Tibial artery (tissue), 4 donors: ENCODE measurements around the gene NSMF.

Experiments
- DNase-seq, 2 donors: peaks; one replicate each; pipeline ENCODE4 v3.0.0-alpha.2; 2019
- H3K27ac ChIP-seq, 2 donors: fragments of 200-600 bp; sonication (generic) in 1 of 2; 1 replicate in 1 of 2; 2 replicates in 1 of 2; pipeline ENCODE4 v1.5.1; 2018 to 2019; ENCODE audit warnings: mild to moderate bottlenecking in 1 of 2
- H3K27me3 ChIP-seq, 2 donors: fragments of 200-600 bp; sonication (generic) in 1 of 2; one replicate each; pipeline versions ENCODE4 v1.5.1 to v1.6.0; 2016 to 2019
- H3K36me3 ChIP-seq, 3 donors: fragments of 200-600 bp; sonication (generic) in 2 of 3; one replicate each; pipeline ENCODE4 v1.5.1; 2016 to 2019; ENCODE audit warnings: mild to moderate bottlenecking in 2 of 3
- H3K4me1 ChIP-seq, 4 donors: fragments of 200-600 bp; sonication (generic) in 2 of 4; 1 replicate in 3 of 4; 2 replicates in 1 of 4; pipeline ENCODE4 v1.5.1; 2016 to 2019
- H3K4me3 ChIP-seq, 2 donors: fragments of 200-600 bp; sonication (generic) in 1 of 2; 1 replicate in 1 of 2; 2 replicates in 1 of 2; pipeline ENCODE4 v1.5.1; 2018 to 2019; ENCODE audit warnings: mild to moderate bottlenecking in 2 of 2
- H3K9me3 ChIP-seq, 3 donors: fragments of 200-600 bp; sonication (generic) in 1 of 3; one replicate each; pipeline ENCODE4 v1.5.1; 2016 to 2019
- CTCF ChIP-seq, 2 experiments: fragments of 200-600 bp in 1 of 2; fragments of 450-650 bp in 1 of 2; IDR thresholded peaks; one replicate each; pipeline ENCODE4 v1.5.1; 2017 to 2019; ENCODE audit warnings: antibody characterized with exemption in 2 of 2, mild to moderate bottlenecking in 1 of 2, moderate library complexity in 1 of 2
- intact Hi-C: fragments of 100-400 bp; cut with DNase I; formaldehyde crosslinking; loops from one replicate; pipeline ENCODE4 v1.15.0; 2023; ENCODE audit warnings: low total_unique reads

NSMF gene

DNA sequence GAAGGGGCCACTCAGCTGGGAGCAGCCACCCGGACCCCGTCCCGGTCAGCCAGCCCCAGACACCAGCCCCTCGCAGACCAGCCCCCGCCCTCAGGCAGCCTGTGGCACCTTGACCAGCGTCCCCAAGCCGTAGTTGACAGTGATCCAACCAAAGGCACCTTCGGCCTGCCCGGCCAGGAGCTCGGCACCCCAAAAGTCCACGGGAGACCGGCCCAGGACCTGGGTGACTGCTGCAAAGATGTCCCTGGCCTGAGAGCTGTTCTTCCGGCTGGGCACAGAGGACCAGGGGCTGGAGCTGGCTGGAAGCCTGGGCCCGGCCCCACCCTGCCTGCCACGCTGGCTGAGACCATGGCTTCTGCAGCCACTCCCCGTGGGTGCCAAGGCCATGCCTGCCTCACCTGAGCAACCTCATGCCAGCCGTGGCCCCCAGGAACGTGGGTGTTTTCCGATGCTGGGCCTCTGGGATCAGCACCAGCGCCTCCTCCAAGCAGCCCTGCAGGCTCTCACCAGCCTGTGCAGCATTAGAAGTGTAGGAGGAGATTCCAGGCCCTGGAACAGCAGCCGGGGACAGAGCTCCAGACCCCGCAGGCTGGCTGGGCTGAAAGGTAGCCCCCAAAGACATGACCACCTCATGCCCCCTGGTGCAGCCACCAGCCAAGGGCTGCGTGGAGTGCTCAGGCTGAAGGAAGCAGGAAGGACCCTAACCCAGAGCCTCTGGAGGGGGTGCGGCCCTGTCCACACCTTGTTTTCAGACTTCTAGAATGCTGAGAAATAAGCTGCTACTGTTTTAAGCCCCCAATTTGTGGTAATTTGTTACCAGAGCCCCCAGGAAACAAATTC lies 22.2 kb downstream of the NSMF start:
- peaks cover 0 to 55% of the 10 kb centered on the region in 2 donors for H3K27me3 ChIP-seq
- DNase-seq: no peak
- intact Hi-C loops: no loop called here

DNA sequence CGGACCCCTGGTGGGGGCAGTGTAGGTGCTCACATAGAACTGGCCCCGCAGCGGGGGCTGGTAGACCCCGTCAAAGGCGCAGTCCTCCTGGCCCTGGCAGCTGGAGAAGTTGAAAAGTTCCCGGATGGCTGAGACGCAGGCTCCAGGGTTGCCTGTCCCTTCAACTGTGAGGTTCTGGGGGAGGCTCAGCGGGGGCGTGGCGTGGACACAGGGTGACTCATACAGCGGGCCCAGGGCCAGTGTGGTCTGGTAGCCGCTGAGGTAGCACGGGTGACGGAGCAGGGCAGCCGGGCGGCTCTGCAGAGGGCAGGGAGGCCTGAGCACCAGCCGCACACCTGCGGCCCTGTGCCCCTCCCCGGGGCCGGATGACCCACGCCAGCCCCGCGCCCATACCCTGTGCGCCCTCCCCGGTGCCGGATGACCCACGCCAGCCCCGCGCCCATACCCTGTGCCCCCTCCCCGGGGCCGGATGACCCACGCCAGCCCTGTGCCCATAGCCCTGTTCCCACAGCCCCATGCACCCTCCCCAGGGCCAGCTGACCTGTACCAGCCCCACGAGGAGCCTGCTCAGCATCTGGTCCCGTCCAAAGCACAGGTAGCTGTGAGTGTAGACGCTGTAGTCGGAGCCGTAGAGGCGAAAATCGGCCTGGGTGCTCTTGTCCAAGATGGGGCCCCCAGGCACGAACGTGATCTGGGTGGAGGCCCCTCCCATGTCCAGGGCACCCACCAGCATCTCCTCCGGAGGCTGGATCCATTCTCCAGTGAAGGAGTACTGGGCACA lies 23.0 kb downstream of the NSMF start:
- Histone ChIP-seq H3K36me3 (no peaks in the 10 kb centered on the region), H3K9me3 (no peaks in the 10 kb centered on the region), H3K4me1 (peaks cover 0 to 18% (median 8%) of the 10 kb centered on the region in 4 donors), H3K27ac (no peak overlapping the region), H3K27me3 (peaks cover 0 to 50% of the 10 kb centered on the region in 2 donors), H3K4me3 (no peak overlapping the region)
- DNase-seq: peak in 1 of 2 donors; percentile 78
- intact Hi-C loops: no loop called here
- TF ChIP-seq CTCF (IDR thresholded peaks at IDR 0.05): no peak

More for the DNA sequence above, 22.2 kb downstream of the NSMF start:
- Histone ChIP-seq H3K36me3 (no peaks in the 10 kb centered on the region), H3K9me3 (no peaks in the 10 kb centered on the region), H3K4me3 (no peak overlapping the region), H3K4me1 (peaks cover 0 to 26% (median 14%) of the 10 kb centered on the region in 4 donors), H3K27ac (no peak overlapping the region)
- no peak for TF ChIP-seq CTCF (IDR thresholded peaks at IDR 0.05)

GRCh38 chr9:137435381-137435891 lies 23.7 kb downstream of the NSMF start:
- intact Hi-C loops: no loop called here
- no peaks in the 10 kb centered on the region for H3K36me3 ChIP-seq
- no peaks in the 10 kb centered on the region for H3K9me3 ChIP-seq
- H3K4me3 ChIP-seq: no peak overlapping the region
- peaks cover 0 to 17% (median 7%) of the 10 kb centered on the region in 4 donors for H3K4me1 ChIP-seq
- no peak for TF ChIP-seq CTCF (IDR thresholded peaks at IDR 0.05)
- H3K27me3 ChIP-seq: peaks cover 0 to 55% of the 10 kb centered on the region in 2 donors
- DNase-seq: no peak
- H3K27ac ChIP-seq: no peak overlapping the region

DNA sequence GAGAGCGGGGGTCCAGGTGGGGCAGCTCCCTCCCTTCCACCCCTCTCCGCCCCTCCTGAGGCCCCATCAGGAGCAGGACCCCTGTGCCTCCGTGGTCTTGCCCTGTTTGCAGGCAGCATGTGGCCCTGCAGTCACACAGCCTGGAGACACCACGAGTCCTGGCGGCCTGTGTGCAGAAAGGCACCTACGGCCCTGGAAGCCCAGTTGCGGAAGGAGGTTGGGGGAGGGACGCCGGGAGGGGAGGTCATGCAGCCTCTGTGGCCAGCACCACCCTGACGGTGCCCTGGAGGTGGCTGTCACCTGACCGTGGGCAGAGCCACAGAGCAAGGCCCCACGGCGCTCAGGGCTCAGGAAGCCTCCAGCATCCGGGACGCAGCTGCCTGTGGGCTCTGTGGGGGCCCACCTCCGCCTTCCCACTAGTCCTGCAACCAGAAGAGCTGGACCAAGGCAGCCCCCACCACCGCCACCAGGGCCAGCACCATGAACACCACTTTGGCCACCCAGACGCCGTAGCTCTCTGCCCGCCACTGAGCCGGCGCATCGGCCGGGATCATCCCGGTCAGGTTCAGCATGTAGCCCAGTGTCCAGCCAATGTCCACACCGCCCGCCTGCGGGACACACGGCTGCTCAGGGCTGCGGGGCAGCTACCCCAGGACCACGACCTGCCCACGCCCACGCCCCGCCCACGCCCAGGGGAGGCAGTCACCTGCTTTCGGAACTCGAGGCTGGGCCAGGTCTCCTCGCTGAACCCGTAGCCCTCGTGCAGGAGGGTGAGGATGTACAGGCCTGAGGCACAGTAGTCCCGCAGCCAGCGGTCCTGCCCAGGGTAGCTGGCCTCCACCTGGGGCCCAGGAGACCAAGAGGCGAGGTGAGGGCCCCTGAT lies 24.4 kb downstream of the NSMF start:
- H3K36me3 ChIP-seq: no peaks in the 10 kb centered on the region
- H3K4me1 ChIP-seq: peaks cover 0 to 20% (median 7%) of the 10 kb centered on the region in 4 donors
- intact Hi-C loops: no loop called here
- peaks cover 0 to 62% of the 10 kb centered on the region in 2 donors for H3K27me3 ChIP-seq
- no peak overlapping the region for H3K27ac ChIP-seq
- no peak overlapping the region for H3K4me3 ChIP-seq
- no peak for DNase-seq
- no peak for TF ChIP-seq CTCF (IDR thresholded peaks at IDR 0.05)
- H3K9me3 ChIP-seq: no peaks in the 10 kb centered on the region

GRCh38 chr9:137433916-137434431 lies 25.2 kb downstream of the NSMF start:
- no peak for DNase-seq
- Histone ChIP-seq H3K4me3 (no peak overlapping the region), H3K27me3 (peaks cover 0 to 61% of the 10 kb centered on the region in 2 donors), H3K4me1 (peaks cover 0 to 20% (median 7%) of the 10 kb centered on the region in 4 donors), H3K9me3 (no peaks in the 10 kb centered on the region), H3K27ac (no peak overlapping the region), H3K36me3 (no peaks in the 10 kb centered on the region)
- TF ChIP-seq CTCF (IDR thresholded peaks at IDR 0.05): no peak
- intact Hi-C loops: no loop called here
